Natural killer cell (primary cell): ENCODE data around the gene AMDHD2. TPM values are rescaled to one million over a fixed set of nuclear protein-coding genes. Genes with fewer than 3 reads are reported as not detected.

Experiments
- ATAC-seq, 3 donors: fragments of 150-1000 bp in 2 of 3; fragments of 200-7000 bp in 1 of 3; cut with Tn5 transposase; 1 replicate in 1 of 3; 2 replicates in 2 of 3; pipeline ENCODE4 v1.10.0; 2021; ENCODE audit warnings: mild to moderate bottlenecking in 2 of 3, moderate library complexity in 2 of 3
- DNase-seq, 2 donors: peaks; one replicate each; pipeline versions ENCODE4 v3.0.0 to v3.0.0-alpha.2; 2013 to 2021; ENCODE audit warnings: mixed read lengths in 1 of 2
- H3K27ac ChIP-seq: one replicate; pipeline ENCODE4 v1.5.1; 2013; ENCODE audit warnings: mild to moderate bottlenecking, low read length
- H3K27me3 ChIP-seq: one replicate; pipeline ENCODE4 v1.6.1; 2013; ENCODE audit warnings: low read length; ENCODE audit not compliant: control insufficient read depth, insufficient read depth
- H3K36me3 ChIP-seq: one replicate; pipeline ENCODE4 v1.6.1; 2013; ENCODE audit warnings: low read length; ENCODE audit not compliant: control insufficient read depth, insufficient read depth
- H3K4me1 ChIP-seq: one replicate; pipeline ENCODE4 v1.6.1; 2013; ENCODE audit warnings: low read length; ENCODE audit not compliant: control insufficient read depth, insufficient read depth
- H3K4me3 ChIP-seq: one replicate; pipeline ENCODE4 v1.5.1; 2013; ENCODE audit warnings: low read length
- H3K9me3 ChIP-seq: one replicate; pipeline ENCODE4 v1.6.1; 2013; ENCODE audit warnings: low read length; ENCODE audit not compliant: control insufficient read depth, insufficient read depth
- H3K27ac Mint-ChIP-seq, 2 donors: one replicate each; pipeline ENCODE4 v1.8.0; 2022; ENCODE audit warnings: mild to moderate bottlenecking in 2 of 2, mixed read lengths in 2 of 2, moderate library complexity in 1 of 2
- H3K27me3 Mint-ChIP-seq, 2 donors: one replicate each; pipeline ENCODE4 v1.8.0; 2022; ENCODE audit warnings: low read depth in 2 of 2, mixed read lengths in 2 of 2
- H3K36me3 Mint-ChIP-seq: one replicate; pipeline ENCODE4 v1.8.0; 2022; ENCODE audit warnings: mixed read lengths
- H3K4me1 Mint-ChIP-seq, 2 donors: one replicate each; pipeline ENCODE4 v1.8.0; 2022; ENCODE audit warnings: mixed read lengths in 2 of 2
- H3K4me3 Mint-ChIP-seq: one replicate; pipeline ENCODE4 v1.8.0; 2022; ENCODE audit warnings: mild to moderate bottlenecking, moderate library complexity, mixed read lengths
- H3K9me3 Mint-ChIP-seq, 2 donors: one replicate each; pipeline ENCODE4 v1.8.0; 2022; ENCODE audit warnings: mixed read lengths in 2 of 2
- WGBS: methylation state at CpG from one replicate; pipeline ENCODE4 v1.1.7; 2013; ENCODE audit warnings: missing lambda C conversion rate; ENCODE audit not compliant: insufficient coverage; 5-methylcytosine and 5-hydroxymethylcytosine counted together
- intact Hi-C: fragments of 100-400 bp; cut with micrococcal nuclease; formaldehyde crosslinking; loops from one replicate; pipeline ENCODE4 v1.14.2; 2022
- total RNA-seq, 4 donors: library from RNA; stranded (reverse); fragments of 120-200 nt in 1 of 4; gene quantifications; one replicate each; pipeline versions ENCODE4 v1.2.3 to v1.2.4, GENCODE V29; 2013 to 2022
- TF ChIP-seq, protein P1 (sequence below): fragments of 200-600 bp; IDR thresholded peaks from one replicate; pipeline ENCODE4 v1.8.0; 2022; ENCODE audit warnings: antibody characterized with exemption

AMDHD2 gene
- total RNA-seq, 3 donors from 2014 or later (not counting 1 experiment from before 2014, with no cell fraction given), result 129 to 162 (median 144) TPM

DNA sequence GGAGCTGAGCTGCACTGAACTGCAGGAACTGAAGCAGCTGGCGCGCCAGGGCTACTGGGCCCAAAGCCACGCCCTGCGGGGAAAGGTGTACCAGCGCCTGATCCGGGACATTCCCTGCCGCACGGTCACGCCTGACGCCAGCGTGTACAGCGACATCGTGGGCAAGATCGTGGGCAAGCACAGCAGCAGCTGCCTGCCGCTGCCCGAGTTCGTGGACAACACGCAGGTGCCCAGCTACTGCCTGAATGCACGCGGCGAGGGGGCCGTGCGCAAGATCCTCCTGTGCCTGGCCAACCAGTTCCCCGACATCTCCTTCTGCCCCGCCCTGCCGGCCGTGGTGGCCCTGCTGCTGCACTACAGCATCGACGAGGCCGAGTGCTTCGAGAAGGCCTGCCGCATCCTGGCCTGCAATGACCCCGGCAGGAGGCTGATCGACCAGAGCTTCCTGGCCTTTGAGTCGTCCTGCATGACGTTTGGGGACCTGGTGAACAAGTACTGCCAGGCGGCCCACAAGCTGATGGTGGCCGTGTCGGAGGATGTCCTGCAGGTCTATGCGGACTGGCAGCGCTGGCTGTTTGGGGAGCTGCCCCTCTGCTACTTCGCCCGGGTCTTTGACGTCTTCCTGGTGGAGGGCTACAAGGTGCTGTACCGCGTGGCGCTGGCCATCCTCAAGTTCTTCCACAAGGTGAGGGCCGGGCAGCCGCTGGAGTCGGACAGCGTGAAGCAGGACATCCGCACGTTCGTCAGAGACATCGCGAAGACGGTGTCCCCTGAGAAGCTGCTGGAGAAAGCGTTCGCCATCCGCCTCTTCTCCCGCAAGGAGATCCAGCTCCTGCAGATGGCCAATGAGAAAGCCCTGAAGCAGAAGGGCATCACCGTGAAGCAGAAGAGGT lies 23.7 kb upstream of the AMDHD2 start:
- no peak overlapping the region for H3K27ac Mint-ChIP-seq
- H3K36me3 ChIP-seq, result peaks cover 6% of the 10 kb centered on the region
- H3K27me3 ChIP-seq, result no peaks in the 10 kb centered on the region
- H3K36me3 Mint-ChIP-seq, result no peaks in the 10 kb centered on the region
- WGBS, result 97% methylated on average over 62 of the region's 62 CpGs
- no peaks in the 10 kb centered on the region for H3K9me3 Mint-ChIP-seq
- H3K27me3 Mint-ChIP-seq, result no peaks in the 10 kb centered on the region
- H3K9me3 ChIP-seq, result no peaks in the 10 kb centered on the region
- H3K4me1 Mint-ChIP-seq, result no peaks in the 10 kb centered on the region
- ATAC-seq (no peak), DNase-seq (no peak)
- H3K27ac ChIP-seq, result no peak overlapping the region
- peaks cover 6% of the 10 kb centered on the region for H3K4me1 ChIP-seq
- H3K4me3 ChIP-seq, result no peak overlapping the region
- intact Hi-C loops, result no loop called here
- TF ChIP-seq, protein P1, sequence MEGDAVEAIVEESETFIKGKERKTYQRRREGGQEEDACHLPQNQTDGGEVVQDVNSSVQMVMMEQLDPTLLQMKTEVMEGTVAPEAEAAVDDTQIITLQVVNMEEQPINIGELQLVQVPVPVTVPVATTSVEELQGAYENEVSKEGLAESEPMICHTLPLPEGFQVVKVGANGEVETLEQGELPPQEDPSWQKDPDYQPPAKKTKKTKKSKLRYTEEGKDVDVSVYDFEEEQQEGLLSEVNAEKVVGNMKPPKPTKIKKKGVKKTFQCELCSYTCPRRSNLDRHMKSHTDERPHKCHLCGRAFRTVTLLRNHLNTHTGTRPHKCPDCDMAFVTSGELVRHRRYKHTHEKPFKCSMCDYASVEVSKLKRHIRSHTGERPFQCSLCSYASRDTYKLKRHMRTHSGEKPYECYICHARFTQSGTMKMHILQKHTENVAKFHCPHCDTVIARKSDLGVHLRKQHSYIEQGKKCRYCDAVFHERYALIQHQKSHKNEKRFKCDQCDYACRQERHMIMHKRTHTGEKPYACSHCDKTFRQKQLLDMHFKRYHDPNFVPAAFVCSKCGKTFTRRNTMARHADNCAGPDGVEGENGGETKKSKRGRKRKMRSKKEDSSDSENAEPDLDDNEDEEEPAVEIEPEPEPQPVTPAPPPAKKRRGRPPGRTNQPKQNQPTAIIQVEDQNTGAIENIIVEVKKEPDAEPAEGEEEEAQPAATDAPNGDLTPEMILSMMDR, result no peak
- H3K4me3 Mint-ChIP-seq, result no peak overlapping the region

DNA sequence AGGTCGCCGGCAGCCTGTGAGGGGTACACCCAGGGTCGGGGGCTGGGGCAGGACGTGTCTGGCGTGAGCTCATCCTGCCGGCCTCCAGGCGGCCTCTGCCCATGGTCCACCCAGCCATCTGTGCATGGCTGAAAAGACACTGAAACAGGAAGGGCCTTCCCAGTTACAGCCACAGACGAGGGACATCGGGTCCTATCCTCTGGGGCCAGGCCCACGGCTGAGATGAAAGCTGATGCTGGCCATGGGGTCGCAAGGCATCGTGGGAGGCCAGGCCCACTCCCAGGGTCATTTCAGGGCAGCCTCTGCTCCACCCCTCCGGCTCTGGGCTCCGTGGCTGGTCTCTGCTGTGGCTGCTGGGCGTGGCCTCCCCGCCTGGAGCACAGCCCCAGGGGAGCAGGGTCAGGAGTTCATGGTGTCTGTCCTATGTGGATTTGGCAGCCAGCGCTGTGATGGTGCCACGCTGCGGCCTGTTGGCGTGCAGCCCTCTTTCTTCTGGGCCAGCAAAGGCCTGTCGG lies 23.0 kb upstream of the AMDHD2 start:
- Histone ChIP-seq H3K36me3 (peaks cover 6% of the 10 kb centered on the region), H3K4me1 (peaks cover 11% of the 10 kb centered on the region), H3K27ac (no peak overlapping the region), H3K27me3 (no peaks in the 10 kb centered on the region), H3K9me3 (no peaks in the 10 kb centered on the region), H3K4me3 (no peak overlapping the region)
- Mint-ChIP-seq H3K27me3 (no peaks in the 10 kb centered on the region), H3K4me3 (no peak overlapping the region), H3K36me3 (no peaks in the 10 kb centered on the region), H3K9me3 (no peaks in the 10 kb centered on the region), H3K27ac (no peak overlapping the region), H3K4me1 (peaks cover 0 to 4% of the 10 kb centered on the region in 2 donors)
- 91% methylated on average over 21 of the region's 21 CpGs for WGBS
- intact Hi-C loops, result no loop called here
- ATAC-seq, result no peak
- TF ChIP-seq, protein P1, result no peak
- DNase-seq, result no peak

DNA sequence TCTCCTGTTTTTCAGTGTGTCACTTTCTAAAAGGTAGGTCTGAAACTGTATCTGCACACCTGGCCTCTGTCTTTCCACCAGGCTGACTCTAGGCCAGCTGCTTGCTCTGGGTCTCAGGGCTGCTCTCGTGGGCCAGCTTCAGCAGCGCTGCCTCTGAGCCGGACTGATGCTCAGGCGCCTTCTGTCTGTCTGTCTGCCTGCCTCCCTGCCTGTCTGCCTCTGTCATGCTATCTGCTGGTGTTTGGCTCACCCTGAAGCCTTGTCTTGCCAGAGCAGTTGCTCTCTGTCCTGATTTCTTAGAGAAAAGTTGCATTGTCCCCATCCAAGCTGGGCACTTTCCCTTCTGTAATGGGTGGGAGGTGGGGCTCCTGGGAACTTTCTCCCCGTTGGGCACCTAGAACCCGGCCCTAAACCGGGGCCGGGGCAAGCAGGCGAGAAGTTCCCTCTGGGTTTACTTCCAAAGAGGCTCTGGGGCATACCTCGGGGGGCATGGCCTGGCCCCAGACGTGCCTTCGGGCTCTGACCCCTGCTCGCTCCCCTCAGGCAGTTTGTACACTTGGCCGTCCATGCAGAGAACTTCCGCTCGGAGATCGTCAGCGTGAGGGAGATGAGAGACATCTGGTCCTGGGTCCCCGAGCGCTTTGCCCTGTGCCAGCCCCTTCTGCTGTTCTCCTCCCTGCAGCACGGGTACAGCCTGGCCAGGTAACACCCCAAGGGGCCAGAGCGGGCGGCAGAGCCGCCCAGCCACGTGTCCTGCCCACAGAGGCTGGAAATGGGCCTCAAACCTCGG lies 22.3 kb upstream of the AMDHD2 start:
- no peaks in the 10 kb centered on the region for H3K9me3 ChIP-seq
- H3K4me3 Mint-ChIP-seq, result no peak overlapping the region
- no peak overlapping the region for H3K27ac Mint-ChIP-seq
- peaks cover 11% of the 10 kb centered on the region for H3K4me1 ChIP-seq
- H3K36me3 Mint-ChIP-seq, result no peaks in the 10 kb centered on the region
- intact Hi-C loops, result no loop called here
- no peak overlapping the region for H3K4me3 ChIP-seq
- no peak for ATAC-seq
- 89% methylated on average over 26 of the region's 26 CpGs for WGBS
- H3K9me3 Mint-ChIP-seq, result no peaks in the 10 kb centered on the region
- no peaks in the 10 kb centered on the region for H3K27me3 ChIP-seq
- no peak for DNase-seq
- H3K27me3 Mint-ChIP-seq, result no peaks in the 10 kb centered on the region
- TF ChIP-seq, protein P1, result no peak
- H3K4me1 Mint-ChIP-seq, result peaks cover 0 to 4% of the 10 kb centered on the region in 2 donors
- H3K36me3 ChIP-seq, result peaks cover 6% of the 10 kb centered on the region
- no peak overlapping the region for H3K27ac ChIP-seq
